SH-SY5Y (cell line): ENCODE measurements around the gene MSX1.

Source experiments
- GATA2 ChIP-seq: IDR thresholded peaks from 2 replicates; pipeline ENCODE4 v1.6.1; 2011; ENCODE audit warnings: mild to moderate bottlenecking, low read depth, low read length
- GATA3 ChIP-seq: IDR thresholded peaks from 2 replicates; pipeline ENCODE4 v1.6.1; 2011; ENCODE audit warnings: low read depth, mild to moderate bottlenecking, low read length, moderate library complexity

DNA sequence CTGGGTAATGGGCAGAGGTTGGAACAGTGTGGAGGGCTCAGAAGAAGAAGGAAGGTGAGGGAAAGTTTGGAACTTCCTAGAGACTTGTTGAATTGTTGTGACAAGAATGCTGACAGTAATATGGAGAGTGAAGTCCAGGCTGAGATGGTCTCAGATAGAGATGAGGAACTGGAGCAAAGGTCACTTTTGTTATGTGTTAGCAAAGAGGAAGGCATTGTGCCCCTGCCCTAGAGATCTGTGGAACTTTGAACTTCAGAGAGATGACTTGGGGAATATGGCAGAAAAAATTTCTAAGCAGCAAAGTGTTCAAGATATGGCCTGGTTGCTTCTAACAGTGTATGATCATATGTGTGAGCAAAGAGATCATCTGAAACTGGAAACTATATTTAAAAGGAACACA lies 37.9 kb upstream of the MSX1 start:
- TF ChIP-seq GATA2 (no peak), GATA3 (no peak)
